Measurements from ENCODE around the gene PLPPR1. TPM values are rescaled to one million over a fixed set of nuclear protein-coding genes. Genes with fewer than 3 reads are reported as not detected.

The PLPPR1 gene
- total RNA-seq, 1 experiment from 2014 or later: 0.93 TPM

DNA sequence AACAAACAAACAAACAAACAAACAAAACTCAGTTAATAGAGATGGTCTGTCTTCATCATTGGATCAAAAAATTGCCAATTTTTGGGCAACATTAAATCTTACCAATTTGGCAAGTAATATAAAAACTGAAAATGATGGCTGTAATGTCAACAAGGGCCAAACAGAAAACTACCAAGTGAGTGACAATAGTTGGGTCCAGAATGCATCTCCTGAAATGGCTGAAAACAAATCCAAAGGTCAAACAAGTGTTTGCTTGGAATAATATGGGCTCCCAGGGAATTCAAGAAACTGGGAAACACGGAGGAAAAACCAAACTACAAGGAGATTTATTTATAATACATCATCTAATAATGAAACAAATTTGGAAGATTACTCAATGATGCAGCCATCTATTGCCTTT, 331.2 kb downstream of the PLPPR1 start:
- DNase-seq: no peak
- Histone ChIP-seq H3K4me1 (no peaks in the 10 kb centered on the region), H3K27ac (no peak overlapping the region), H3K9me3 (replicated peaks) (no peaks in the 10 kb centered on the region), H3K4me3 (no peak overlapping the region), H3K27me3 (no peaks in the 10 kb centered on the region), H3K36me3 (no peaks in the 10 kb centered on the region)

DNA sequence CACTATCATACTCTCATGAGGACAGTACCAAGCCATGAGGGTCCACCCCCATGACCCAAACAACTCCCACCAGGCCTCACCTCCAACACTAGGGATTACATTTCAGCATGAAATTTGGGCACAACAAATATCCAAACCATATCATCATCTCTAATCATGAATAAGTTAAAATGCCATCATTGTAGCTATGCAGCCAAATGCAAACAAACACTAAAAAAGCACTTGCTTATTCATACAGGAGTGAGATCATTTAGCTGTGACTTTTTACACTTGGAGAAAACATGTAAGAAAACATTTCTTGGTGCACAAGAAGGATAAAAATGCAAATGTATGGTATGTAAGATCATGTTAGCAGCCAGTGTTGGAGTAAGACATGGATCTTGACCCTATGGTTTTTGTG, 332.1 kb downstream of the PLPPR1 start:
- H3K36me3 ChIP-seq: no peaks in the 10 kb centered on the region
- no peak overlapping the region for H3K4me3 ChIP-seq
- H3K9me3 ChIP-seq (replicated peaks): no peaks in the 10 kb centered on the region
- no peaks in the 10 kb centered on the region for H3K4me1 ChIP-seq
- no peak for DNase-seq
- H3K27me3 ChIP-seq: no peaks in the 10 kb centered on the region
- H3K27ac ChIP-seq: no peak overlapping the region

DNA sequence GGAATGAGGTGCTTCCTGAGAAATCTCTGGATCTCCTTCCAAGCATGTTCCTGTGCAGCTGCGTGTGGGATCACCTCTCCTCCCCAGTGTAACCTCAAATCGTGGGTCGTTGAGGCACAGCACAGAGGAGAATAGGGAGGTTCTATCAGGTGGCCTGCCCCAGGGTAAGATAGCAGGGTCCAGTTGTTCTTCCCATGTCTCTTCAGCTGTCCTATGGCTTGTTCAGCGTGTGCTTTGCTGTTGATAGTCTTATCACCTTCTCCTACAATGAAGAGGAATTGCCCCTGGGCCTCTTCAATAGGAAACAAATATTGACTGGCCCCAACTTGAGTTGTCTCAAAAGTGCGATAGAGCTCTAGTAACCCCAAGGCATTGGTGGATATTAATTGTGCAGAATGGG, 333.9 kb downstream of the PLPPR1 start:
- Histone ChIP-seq H3K27me3 (no peaks in the 10 kb centered on the region), H3K36me3 (no peaks in the 10 kb centered on the region), H3K27ac (no peak overlapping the region), H3K4me3 (no peak overlapping the region), H3K9me3 (replicated peaks) (no peaks in the 10 kb centered on the region), H3K4me1 (no peaks in the 10 kb centered on the region)
- DNase-seq: no peak

DNA sequence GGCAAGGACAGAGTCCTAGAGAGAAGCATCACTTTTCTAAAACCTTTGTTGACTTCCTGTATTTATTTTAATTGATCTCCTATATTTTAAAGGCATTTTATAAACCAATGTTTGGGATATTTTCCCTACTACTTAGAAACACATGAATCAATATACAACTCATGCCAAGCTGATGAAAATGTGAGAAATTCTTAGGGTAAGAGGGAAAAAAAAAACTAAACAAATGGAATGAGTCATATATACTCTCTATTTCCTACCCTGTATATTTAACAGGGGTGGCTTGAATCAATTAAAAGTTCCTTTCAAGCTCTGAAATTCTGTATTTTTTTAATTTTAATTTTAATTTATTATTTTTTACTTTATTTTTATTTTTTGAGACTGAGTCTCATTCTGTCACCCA, 336.7 kb downstream of the PLPPR1 start:
- Histone ChIP-seq H3K27ac (no peak overlapping the region), H3K36me3 (no peaks in the 10 kb centered on the region)
- DNase-seq: no peak

DNA sequence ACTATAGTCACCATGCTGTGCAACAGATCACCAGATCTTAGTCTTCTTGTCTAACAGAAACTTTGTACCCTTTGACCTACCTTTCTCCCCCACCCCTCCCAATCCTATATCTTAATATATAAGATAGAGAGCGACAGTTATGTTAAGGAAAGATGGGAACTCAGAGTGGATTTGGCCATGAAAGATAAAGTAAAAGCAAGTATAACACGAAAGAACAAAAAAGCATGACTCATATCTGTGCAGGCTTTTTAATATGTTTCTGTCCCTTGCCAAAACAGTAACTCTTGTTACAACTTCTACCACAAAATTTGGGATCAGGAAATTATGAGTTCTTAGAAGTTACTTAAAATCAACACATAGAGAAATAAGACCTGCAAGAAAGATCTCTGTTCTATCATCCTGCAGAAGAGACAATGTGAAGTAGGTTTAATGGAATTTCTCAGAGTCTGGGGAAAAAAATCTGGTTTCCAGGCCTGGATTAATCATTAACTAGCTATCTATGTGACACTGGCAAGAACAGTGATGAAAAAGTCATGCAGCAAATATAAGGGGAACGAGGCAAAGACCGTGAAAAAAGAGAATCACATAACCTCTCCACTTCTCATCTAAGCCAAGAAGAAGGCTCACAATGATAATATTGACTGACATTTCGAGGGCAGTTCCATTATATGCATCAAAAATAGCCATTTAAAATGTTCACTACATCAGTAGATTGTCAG, 337.7 kb downstream of the PLPPR1 start:
- Histone ChIP-seq H3K4me1 (no peaks in the 10 kb centered on the region; the same call in 1 of the 2 replicates), H3K27ac (no peak overlapping the region), H3K4me3 (no peak overlapping the region), H3K36me3 (no peaks in the 10 kb centered on the region), H3K9me3 (replicated peaks) (no peaks in the 10 kb centered on the region), H3K27me3 (no peaks in the 10 kb centered on the region)
- DNase-seq: no peak

More for the DNA sequence above, 336.7 kb downstream of the PLPPR1 start:
- Histone ChIP-seq H3K27me3 (no peaks in the 10 kb centered on the region), H3K4me1 (no peaks in the 10 kb centered on the region; the same call in 1 of the 2 replicates), H3K9me3 (replicated peaks) (no peaks in the 10 kb centered on the region), H3K4me3 (no peak overlapping the region)

DNA sequence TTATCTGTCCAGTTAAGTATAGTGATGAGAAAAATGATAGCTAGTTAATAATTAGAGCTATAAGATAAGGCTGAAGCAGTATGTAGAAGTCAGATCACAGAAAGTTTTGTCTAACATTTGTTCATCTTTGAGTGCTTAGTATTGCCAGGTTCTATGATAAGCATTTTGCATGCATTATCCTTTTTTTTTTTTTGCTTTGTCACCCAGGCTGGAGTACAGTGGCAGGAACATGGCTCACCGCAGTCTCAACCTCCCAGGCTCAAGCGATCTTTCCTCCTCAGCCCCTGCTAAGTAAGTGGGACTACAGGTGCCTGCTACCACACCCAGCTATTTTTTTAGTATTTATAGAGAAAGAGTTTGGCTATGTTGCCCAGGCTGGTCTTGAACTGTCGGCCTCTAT, 338.8 kb downstream of the PLPPR1 start:
- Histone ChIP-seq H3K4me1 (no peaks in the 10 kb centered on the region; the same call in 1 of the 2 replicates), H3K9me3 (replicated peaks) (no peaks in the 10 kb centered on the region), H3K27ac (no peak overlapping the region), H3K27me3 (no peaks in the 10 kb centered on the region), H3K36me3 (no peaks in the 10 kb centered on the region), H3K4me3 (no peak overlapping the region)
- no peak for DNase-seq

DNA sequence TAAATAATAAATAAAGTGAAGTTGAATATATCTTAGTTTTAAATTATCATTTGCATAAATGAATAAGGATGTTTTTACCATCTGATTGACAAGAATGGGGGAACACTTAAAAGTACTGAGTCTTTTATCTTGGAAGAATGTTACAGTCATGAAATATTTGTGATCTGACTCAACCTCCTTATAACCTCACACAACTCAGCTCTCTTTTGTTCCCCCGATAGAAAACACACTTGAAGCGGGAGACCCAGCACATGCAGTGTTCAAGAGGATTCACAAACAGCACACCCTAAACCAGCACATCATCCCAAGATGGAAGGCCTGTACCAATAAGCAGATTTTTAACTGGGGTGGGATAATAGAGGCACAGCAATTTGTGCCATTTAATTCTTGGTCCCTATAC, 340.8 kb downstream of the PLPPR1 start:
- no peak overlapping the region for H3K27ac ChIP-seq
- no peaks in the 10 kb centered on the region for H3K27me3 ChIP-seq
- H3K4me1 ChIP-seq: peaks cover 3% of the 10 kb centered on the region; the same call in 1 of the 2 replicates
- no peaks in the 10 kb centered on the region for H3K36me3 ChIP-seq
- no peak overlapping the region for H3K4me3 ChIP-seq
- DNase-seq: no peak
- no peaks in the 10 kb centered on the region for H3K9me3 ChIP-seq (replicated peaks)

DNA sequence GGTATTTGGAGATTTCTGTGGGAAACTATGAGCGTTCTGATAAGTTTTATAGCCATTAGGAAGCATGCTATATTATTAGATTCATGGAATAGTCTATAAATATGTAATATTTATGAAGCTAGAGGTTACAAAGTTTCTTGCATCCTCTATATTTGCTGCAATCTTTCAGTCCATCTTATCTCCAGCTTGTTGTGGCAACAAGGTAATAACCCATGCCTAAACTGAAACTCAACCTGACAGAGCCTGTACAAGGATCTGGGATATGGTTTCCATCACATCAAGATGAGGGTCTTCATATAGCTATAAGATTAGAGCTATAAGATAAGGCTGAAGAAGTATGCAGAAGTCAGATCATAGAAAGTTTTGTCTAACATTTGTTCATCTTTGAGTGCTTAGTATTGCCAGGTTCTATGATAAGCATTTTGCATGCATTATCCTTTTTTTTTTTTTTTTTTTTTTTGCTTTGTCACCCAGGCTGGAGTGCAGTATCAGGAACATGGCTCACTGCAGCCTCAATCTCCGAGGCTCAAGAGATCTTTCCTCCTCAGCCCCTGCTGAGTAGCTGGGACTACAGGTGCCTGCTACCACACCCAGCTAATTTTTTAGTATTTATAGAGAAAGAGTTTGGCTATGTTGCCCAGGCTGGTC, 341.5 kb downstream of the PLPPR1 start:
- Histone ChIP-seq H3K9me3 (replicated peaks) (no peaks in the 10 kb centered on the region), H3K27me3 (no peaks in the 10 kb centered on the region), H3K36me3 (no peaks in the 10 kb centered on the region), H3K4me3 (no peak overlapping the region), H3K4me1 (peaks cover 3% of the 10 kb centered on the region; the same call in 1 of the 2 replicates), H3K27ac (no peak overlapping the region)
- no peak for DNase-seq

DNA sequence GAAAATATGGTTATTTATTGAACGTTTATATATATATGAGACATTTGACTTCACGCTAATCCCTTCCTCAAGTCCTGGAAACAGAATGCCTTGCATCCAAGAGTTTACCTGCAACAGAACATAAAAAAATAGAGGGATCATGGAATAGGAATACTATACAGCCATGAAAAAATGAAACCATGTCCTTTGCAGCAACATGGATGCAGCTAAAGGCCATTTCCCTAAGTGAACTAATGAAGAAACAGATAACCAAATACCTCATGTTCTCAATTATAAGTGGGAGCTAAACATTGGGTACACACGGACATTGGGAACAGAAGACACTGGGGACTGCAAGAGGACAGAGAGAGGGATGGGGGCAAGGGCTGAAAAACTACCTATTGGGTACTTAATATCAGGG, 343.3 kb downstream of the PLPPR1 start:
- Histone ChIP-seq H3K9me3 (replicated peaks) (no peaks in the 10 kb centered on the region), H3K27ac (no peak overlapping the region), H3K4me3 (no peak overlapping the region), H3K36me3 (no peaks in the 10 kb centered on the region), H3K27me3 (no peaks in the 10 kb centered on the region), H3K4me1 (peaks cover 3% of the 10 kb centered on the region; the same call in 1 of the 2 replicates)
- DNase-seq: no peak

DNA sequence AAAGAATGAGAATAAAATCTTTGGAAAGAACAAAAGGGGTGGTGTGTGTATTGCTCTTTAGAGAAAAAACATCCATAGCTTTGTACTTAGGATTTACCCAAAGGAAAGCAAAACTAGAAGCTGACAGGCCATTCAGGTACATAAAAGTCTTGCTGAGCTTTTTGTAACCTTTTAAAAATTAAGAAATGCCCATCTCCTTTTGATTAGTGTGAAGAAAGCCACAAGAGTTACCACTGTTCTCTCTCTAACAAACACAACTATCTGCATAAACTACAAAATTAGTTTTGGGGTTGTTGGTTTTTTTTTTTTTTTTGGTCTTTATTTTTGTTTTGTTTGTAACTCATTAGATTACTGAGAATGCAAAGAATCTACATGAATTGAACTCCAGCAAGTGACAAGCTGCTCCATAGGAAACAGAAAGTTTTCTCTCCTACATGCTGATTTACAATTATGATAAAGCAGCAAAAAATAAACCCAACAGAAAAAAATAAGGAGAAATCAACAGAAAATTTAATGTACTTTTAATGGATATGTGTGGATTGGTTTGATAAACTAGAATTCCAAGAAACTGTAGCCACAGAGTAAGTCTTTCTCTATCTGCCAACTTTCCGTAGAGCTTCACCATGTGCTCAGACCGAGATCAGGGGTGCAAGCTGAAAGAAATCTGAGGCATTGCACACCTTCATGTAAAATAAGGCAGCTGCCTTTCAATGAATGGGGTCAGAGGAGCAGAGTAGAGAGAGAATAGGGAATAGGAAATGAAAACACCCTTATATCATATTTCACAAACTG, 344.0 kb downstream of the PLPPR1 start:
- Histone ChIP-seq H3K27ac (no peak overlapping the region), H3K36me3 (no peaks in the 10 kb centered on the region), H3K4me3 (no peak overlapping the region), H3K4me1 (peaks cover 3% of the 10 kb centered on the region; the same call in 1 of the 2 replicates), H3K27me3 (no peaks in the 10 kb centered on the region), H3K9me3 (replicated peaks) (no peaks in the 10 kb centered on the region)
- peak in 1 of 2 experiments; percentile 31 for DNase-seq
